Activated naive CD4-positive, alpha-beta T cell treated with anti-CD3 and anti-CD28 coated beads, Interleukin-2, amount 50 U/mL, for 72 hours (primary cell): ENCODE data around the gene TSPAN19. TPM values are rescaled to one million over a fixed set of nuclear protein-coding genes. Genes with fewer than 3 reads are reported as not detected.
"Not testable (repeated sequence)": the region's sequence is repeated elsewhere in the genome, so short reads cannot be mapped to it uniquely, and the experiment has no call there.

ENCODE experiments used
- ATAC-seq, 2 donors: fragments of 150-1000 bp; cut with Tn5 transposase; 2 replicates each; pipeline ENCODE4 v1.10.0; 2021; ENCODE audit warnings: mild to moderate bottlenecking in 2 of 2, moderate library complexity in 2 of 2
- DNase-seq, 2 donors: peaks; one replicate each; pipeline ENCODE4 v3.0.0; 2021 to 2022; ENCODE audit warnings: low spot score in 2 of 2
- H3K27ac Mint-ChIP-seq, 2 donors: one replicate each; pipeline ENCODE4 v1.8.0; 2022; ENCODE audit warnings: mild to moderate bottlenecking in 2 of 2, mixed read lengths in 2 of 2
- H3K36me3 Mint-ChIP-seq, 2 donors: one replicate each; pipeline ENCODE4 v1.8.0; 2022; ENCODE audit warnings: mixed read lengths in 2 of 2
- H3K9me3 Mint-ChIP-seq, 2 donors: one replicate each; pipeline ENCODE4 v1.8.0; 2022; ENCODE audit warnings: mixed read lengths in 2 of 2
- total RNA-seq, 2 donors: library from RNA; stranded (reverse); gene quantifications; one replicate each; pipeline ENCODE4 v1.2.3, GENCODE V29; 2022

The TSPAN19 gene
- total RNA-seq, 2 donors from 2014 or later: not detected

DNA sequence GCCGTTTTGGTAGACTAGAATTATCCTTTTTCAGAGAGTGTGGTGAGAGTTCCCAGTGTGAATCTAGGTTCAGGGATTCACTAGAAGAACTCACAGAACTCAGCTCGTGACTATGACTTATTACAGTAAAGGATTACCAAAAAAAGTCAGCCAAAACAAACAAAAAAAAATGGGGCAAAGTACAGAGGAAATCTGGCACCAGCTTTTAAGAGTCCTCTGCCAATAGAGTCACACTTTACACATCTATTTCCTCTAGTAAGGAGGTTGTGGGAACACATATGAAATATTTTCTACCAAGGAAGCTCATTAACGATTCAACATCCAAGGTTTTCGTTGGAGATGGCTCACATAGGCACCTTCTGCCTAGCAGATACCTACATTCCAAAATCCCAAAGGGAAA, 28.2 kb downstream of the TSPAN19 start:
- ATAC-seq: no peak
- H3K9me3 Mint-ChIP-seq: peaks cover 3 to 6% of the 10 kb centered on the region in 2 donors
- no peak for DNase-seq
- H3K27ac Mint-ChIP-seq: no peak overlapping the region
- H3K36me3 Mint-ChIP-seq: no peaks in the 10 kb centered on the region

DNA sequence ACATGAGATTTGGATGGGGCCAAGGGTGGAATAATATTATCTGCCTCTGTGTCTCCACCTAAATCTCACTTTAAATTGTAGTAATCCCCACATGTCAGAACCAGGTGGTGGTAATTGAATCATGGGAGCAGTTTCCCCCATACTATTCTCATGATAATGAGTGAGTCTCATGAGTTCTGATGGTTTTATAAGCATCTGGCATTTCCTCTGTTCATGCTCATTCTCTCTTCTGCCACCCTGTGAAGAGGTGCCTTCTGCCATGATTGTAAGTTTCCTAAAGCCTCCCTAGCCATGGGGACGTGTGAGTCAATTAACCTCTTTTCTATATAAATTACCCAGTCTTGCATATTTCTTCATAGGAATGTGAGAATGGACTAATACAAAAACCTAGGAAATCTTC, 29.9 kb downstream of the TSPAN19 start:
- ATAC-seq (no peak), DNase-seq (no peak)
- Mint-ChIP-seq H3K36me3 (no peaks in the 10 kb centered on the region), H3K9me3 (peaks cover 7 to 10% of the 10 kb centered on the region in 2 donors), H3K27ac (no peak overlapping the region)

DNA sequence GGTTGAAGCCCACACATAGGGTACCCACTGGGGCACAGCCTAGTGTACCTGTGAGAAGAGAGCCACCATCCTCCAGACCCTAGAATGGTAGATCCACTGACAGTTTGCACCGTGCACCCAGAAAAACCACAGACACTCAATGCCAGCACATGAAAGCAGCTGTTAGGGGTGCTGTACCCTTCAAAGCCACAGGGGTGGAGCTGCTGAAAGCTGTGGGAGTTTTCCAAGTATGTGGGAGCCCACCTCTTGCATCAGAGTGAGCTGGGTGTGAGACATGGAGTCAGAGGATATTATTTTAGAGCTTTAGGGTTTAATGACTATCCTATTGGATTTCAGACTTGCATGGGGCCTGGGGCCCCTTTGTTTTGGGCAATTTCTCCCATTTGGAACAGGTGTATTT, 30.5 kb downstream of the TSPAN19 start:
- H3K9me3 Mint-ChIP-seq: peaks cover 7 to 10% of the 10 kb centered on the region in 2 donors
- no peak for ATAC-seq
- DNase-seq: no peak
- H3K36me3 Mint-ChIP-seq: no peaks in the 10 kb centered on the region
- H3K27ac Mint-ChIP-seq: no peak overlapping the region

DNA sequence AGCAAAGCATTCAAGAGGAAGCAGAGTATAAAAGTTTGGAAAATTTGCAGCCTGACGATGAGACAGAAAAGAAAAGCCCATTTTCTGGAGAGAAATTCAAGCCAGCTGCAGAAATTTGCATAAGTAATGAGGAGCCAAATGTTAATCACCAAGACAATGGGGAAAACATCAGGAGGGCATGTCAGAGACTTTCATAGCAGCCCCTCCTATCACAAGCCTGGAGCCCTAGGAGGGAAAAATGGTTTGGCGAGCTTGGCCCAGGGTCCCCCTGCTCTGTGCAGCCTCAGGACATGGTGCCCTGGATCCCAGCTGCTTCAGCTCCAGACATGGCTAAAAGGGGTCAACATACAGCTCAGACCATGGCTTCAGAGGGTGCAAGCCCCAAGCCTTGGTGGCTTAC, 31.0 kb downstream of the TSPAN19 start:
- not testable (repeated sequence) for H3K36me3 Mint-ChIP-seq, H3K27ac Mint-ChIP-seq, DNase-seq, ATAC-seq
- H3K9me3 Mint-ChIP-seq: peaks cover 7 to 10% of the 10 kb centered on the region in 2 donors

DNA sequence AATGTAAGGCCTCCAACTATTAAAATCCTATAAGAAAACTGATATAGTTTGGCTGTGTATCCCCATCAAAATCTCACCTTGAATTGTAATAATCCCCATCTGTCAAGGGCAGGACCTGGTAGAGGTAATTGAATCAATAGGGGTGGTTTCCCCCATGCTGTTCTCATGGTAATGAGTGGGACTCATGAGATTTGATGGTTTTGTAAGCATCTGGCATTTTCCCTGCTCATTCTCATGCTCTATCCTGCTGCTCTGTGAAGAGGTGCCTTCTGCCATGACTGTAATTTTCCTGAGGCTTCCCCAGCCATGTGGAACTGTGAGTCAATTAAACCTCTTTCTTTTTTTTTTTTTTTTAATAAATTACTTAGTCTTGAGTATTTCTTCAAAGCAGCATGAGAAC, 31.9 kb downstream of the TSPAN19 start:
- Mint-ChIP-seq H3K27ac (no peak overlapping the region), H3K36me3 (no peaks in the 10 kb centered on the region), H3K9me3 (peaks cover 7 to 10% of the 10 kb centered on the region in 2 donors)
- ATAC-seq (no peak), DNase-seq (no peak)

DNA sequence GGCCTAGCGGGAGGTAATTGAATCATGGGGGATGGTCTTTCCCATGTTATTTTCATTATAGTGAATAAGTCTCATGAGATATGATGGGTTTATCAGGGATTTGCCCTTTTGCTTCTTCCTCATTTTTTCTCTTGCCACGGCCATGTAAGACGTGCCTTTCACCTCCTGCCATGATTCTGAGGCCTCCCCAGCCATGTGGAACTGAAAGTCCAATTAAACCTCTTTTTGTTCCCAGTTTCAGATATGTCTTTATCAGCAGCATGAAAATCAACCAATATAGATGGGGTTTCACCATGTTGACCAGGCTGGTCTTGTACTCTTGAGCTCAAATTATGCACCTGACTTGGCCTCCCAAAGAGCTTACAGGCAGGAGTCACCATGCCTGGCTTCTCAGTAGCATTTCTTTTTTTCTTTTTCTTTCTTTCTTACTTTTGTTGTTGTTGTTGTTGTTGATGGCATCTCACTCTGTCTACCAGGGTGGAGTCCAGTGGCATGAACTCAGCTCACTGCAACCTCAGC, 33.2 kb downstream of the TSPAN19 start:
- Mint-ChIP-seq H3K36me3 (no peaks in the 10 kb centered on the region), H3K9me3 (peaks cover 7 to 14% of the 10 kb centered on the region in 2 donors), H3K27ac (no peak overlapping the region)
- DNase-seq (no peak), ATAC-seq (no peak)

DNA sequence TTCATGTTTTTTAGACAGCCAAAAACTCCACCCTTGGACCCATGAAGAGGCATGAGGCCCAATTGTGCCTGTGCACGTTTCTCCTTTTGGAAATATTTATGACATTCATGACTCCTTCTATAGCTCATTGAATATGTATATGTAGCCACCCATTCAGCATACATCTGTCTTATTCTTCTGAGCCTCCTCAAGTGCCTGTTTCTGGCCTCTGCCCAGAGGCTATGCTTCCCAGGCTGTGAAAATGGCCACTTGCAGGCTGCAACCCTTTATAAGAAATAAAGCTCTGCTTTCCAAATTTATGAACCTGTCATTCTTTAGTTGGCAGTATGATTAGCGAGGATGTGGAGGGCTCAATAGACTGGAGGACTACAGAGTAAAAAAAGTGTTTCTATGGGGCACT, 35.3 kb downstream of the TSPAN19 start:
- ATAC-seq (no peak), DNase-seq (no peak)
- Mint-ChIP-seq H3K36me3 (no peaks in the 10 kb centered on the region), H3K27ac (no peak overlapping the region), H3K9me3 (peaks cover 7 to 9% of the 10 kb centered on the region in 2 donors)

DNA sequence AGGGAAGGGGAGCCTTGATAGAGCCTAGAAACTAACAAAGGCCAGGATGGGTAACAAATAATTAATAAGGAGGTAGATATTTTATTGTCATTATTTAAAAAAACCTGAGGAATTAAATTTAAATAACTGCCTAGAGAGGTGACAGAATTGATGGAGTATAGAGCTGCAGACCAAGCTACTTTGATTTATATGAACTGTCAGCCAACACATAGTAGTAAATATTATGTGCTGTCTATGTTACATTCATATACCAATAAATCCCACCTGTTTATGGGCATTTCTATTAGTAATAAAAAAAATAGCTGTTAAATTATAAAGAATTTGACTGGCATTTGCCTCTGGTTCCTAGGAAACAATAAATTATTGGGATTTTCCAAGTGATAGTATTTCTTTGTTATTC, 37.7 kb downstream of the TSPAN19 start:
- ATAC-seq (no peak), DNase-seq (no peak)
- Mint-ChIP-seq H3K36me3 (no peaks in the 10 kb centered on the region), H3K9me3 (peaks cover 12 to 13% of the 10 kb centered on the region in 2 donors), H3K27ac (no peak overlapping the region)

DNA sequence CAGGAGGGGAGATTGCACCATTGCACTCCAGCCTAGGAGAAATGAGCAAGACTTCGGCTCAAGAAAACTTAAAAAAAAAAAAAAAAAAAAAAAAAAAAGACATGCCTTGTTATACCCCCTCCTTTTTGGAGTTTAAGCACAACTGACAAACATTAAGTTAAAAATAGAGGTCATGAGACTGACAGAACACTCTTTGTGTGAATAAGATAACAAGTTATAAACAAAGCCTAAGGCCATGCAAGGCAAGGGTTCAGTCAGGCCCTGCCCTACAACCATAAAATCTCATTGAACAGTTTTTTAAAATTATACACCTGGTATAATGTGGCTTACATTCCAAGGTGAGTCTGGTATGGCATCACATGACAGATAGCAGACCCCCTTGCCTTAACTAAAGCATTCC, 39.3 kb downstream of the TSPAN19 start:
- H3K27ac Mint-ChIP-seq: no peak overlapping the region
- ATAC-seq (no peak), DNase-seq (no peak)
- H3K36me3 Mint-ChIP-seq: no peaks in the 10 kb centered on the region
- H3K9me3 Mint-ChIP-seq: peaks cover 5 to 8% of the 10 kb centered on the region in 2 donors

DNA sequence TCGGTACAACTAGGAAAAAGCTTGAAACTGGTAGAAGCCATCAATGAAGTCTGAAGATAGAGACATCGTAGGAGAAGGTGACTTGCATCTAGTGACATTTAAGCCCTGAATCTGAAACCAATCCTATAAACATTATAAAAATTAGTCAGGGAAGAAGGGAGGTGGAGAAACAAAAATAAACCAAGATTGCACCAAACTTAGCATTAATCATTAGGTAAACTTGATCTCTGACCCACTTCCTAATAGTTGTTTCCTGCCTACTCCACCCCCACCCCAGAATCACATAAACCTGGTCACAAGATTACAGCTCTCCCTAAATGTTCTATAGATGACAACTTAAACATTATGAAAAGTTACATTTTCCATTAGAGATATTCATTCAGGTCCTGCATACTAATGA, 40.4 kb downstream of the TSPAN19 start:
- ATAC-seq (no peak), DNase-seq (no peak)
- Mint-ChIP-seq H3K36me3 (no peaks in the 10 kb centered on the region), H3K27ac (no peak overlapping the region), H3K9me3 (peaks cover 5 to 8% of the 10 kb centered on the region in 2 donors)

DNA sequence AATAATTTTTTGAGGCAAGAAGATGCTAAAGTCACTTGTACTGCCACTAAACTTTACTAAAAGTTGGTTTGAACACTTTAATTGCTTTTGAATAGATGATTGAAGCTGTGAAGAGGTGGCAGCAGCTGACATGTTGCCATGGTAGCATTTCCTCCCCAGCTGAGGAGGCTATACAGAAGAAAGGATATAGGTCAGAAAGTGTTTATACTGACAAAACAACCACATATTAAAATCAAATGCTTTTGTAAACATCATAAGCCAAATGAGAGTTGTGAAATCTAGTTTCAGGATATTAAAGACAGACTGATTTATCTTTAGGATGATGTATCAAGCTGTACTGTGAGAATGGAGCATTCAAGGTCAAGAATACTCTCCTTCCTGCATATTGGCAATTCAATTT, 41.7 kb downstream of the TSPAN19 start:
- no peak for ATAC-seq
- peaks cover 5 to 8% of the 10 kb centered on the region in 2 donors for H3K9me3 Mint-ChIP-seq
- H3K27ac Mint-ChIP-seq: no peak overlapping the region
- H3K36me3 Mint-ChIP-seq: no peaks in the 10 kb centered on the region
- DNase-seq: no peak

DNA sequence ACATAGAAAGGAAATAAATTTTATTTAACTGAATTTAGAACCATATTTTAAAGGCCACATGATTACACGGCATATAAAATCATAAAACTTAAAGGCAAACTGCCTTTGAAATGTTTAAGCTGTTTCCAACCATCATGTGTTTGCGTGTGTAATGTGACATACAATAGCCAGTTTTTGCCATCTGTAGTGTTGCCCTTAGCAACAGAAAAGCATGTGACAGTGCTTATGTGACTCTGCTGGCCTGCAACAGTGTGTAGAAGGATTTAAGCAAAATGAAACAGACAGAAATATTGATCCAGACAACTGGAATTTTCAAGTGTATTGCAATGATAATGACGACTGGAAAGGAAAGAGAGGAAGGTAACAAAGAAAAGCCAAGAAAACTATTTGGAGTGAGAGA, 49.5 kb downstream of the TSPAN19 start:
- H3K9me3 Mint-ChIP-seq: no peaks in the 10 kb centered on the region
- ATAC-seq: no peak
- H3K27ac Mint-ChIP-seq: no peak overlapping the region
- H3K36me3 Mint-ChIP-seq: no peaks in the 10 kb centered on the region
- no peak for DNase-seq

DNA sequence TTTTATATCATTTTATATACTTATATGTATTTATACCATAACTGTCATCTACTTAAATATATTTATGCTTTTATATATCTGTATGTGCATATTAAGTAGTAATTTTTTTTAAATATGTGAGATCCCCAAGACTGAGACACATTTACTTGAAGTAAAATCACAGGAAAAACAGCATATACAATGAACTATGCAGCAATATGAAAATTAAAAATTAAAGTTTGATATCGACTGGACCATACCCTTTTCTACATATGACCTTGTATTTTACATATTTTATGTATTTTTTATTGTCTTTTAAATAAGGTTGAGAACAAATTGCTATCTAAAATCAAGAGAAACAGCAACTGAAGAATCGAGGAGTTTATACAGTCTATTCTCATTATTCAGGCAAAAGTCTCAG, 50.0 kb downstream of the TSPAN19 start:
- no peak overlapping the region for H3K27ac Mint-ChIP-seq
- H3K9me3 Mint-ChIP-seq: no peaks in the 10 kb centered on the region
- H3K36me3 Mint-ChIP-seq: no peaks in the 10 kb centered on the region

DNA sequence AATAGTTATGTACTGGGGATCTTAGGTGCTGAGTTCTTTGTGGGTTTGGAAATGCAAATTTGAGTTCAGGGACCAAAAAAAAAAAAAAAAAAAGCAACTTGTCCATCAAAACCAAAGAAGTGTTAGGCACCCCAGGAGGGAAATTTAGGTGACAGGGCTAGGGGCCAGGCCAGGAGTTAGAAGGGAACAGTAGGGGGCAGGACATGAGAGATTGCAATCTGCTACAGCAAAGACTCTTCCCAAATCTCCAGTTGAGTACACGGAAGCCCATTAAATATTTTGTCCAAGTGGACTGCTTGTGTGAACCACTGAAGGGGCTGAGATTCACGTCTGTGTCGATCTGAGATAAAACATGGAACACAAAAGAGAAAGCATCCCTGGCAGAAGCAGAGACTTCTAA, 52.8 kb downstream of the TSPAN19 start:
- no peak for DNase-seq
- no peak overlapping the region for H3K27ac Mint-ChIP-seq
- H3K9me3 Mint-ChIP-seq: no peaks in the 10 kb centered on the region
- no peak for ATAC-seq
- H3K36me3 Mint-ChIP-seq: no peaks in the 10 kb centered on the region

More for the DNA sequence above, 50.0 kb downstream of the TSPAN19 start:
- no peak for DNase-seq
- no peak for ATAC-seq

DNA sequence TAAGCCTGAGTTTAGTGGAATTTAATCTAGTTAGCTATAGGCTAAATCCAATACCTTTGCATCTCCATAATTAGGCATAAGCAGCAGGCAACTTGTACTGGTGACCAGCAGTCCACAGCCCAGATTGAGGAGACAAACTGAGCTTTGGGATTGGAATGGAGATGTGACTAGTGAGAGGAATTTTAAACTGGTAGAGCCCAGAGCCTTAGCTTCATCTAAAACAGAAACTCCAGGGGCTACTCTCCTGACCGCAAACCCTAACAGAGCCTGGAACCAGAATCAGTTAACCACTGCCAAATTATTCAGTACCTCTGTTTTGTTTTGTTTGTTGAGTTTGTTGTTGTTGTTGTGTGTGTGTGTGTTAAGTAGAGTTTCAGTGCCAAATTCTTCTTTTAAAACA, 53.2 kb downstream of the TSPAN19 start:
- DNase-seq (no peak), ATAC-seq (no peak)
- H3K36me3 Mint-ChIP-seq: no peaks in the 10 kb centered on the region
- H3K27ac Mint-ChIP-seq: no peak overlapping the region
- no peaks in the 10 kb centered on the region for H3K9me3 Mint-ChIP-seq

DNA sequence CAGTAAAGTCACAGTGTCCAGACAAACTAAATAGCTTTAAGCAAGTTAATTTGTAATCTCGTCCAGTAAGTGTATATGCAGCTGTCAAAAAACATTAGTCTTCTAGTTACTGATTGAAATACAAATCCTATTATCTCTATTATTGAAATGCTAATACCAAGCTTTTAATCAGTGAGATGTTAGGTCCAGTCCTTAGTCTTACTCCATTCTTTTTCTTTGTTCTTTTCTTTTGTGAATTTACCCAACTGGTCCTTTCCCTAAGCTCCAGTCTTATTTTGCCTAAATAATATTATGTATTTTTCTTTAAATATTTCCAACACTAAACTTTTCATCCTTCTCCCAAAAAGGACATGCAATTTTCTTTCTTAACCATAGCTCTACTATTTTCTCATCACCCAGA, 57.2 kb downstream of the TSPAN19 start:
- Mint-ChIP-seq H3K9me3 (no peaks in the 10 kb centered on the region), H3K27ac (no peak overlapping the region), H3K36me3 (no peaks in the 10 kb centered on the region)
- no peak for ATAC-seq
- DNase-seq: no peak

DNA sequence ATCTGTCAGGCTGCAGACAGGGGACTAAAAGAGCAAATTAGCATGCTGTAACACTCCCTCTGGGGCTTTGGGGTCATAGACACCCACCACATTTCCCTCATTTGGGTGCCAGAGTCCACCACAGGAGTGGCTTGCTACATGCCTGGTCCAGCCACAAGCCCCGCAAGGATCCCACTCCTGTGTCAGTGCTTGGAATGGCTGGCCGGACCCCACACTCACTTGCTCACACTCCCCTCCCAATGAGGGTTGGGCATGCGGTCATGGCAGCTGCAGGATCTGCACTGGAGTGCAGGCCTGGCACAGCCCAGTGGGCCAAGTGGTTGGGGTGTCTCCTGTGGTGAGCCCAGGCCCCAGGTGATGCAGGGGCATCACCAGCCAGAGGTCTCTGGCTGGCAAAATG, 59.9 kb downstream of the TSPAN19 start:
- ATAC-seq (no peak), DNase-seq (no peak)
- Mint-ChIP-seq H3K36me3 (no peaks in the 10 kb centered on the region), H3K9me3 (no peaks in the 10 kb centered on the region), H3K27ac (no peak overlapping the region)

DNA sequence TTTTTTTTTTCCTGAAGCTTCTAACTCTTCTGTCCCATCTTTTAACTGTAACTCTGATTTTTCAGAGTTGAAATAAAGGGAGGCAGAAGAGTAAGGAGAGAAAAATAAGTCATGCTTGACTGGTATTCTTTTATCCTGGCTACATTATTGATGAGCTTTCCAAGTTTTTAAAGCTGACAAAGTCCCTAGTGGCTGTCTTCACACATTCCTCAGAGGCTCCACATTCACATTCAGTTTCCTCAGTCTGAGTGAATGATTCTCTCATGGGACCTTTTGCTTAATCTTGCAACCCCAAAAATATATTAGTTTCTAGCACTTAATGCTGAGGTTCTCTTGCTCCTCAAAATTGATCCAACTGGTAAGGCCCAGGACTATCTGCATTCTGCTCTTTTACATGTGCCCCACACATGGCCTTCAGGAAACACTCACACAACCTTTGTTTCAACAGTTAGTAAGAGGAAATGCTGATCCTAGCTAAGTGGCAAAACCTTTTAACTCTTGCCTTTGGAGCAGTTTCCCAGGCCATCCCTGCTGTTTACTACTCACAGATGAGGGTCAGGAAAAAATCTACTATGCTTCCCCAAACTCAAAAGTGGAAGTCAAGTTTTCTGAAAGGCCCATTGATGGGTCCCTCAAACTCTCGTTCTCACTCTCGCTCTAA, 61.8 kb downstream of the TSPAN19 start:
- ATAC-seq: no peak
- no peak for DNase-seq
- Mint-ChIP-seq H3K36me3 (no peaks in the 10 kb centered on the region), H3K9me3 (no peaks in the 10 kb centered on the region), H3K27ac (no peak overlapping the region)
